Left ventricle myocardium inferior (tissue), 1 donor: ENCODE results near the gene PLD2. TPM values are rescaled to one million over a fixed set of nuclear protein-coding genes. Genes with fewer than 3 reads are reported as not detected.

Source experiments
- DNase-seq: peaks from one replicate; pipeline ENCODE4 v3.0.0-alpha.2; 2020
- H3K27ac ChIP-seq: fragments of 200-600 bp; replicated peaks from 2 replicates; pipeline ENCODE4 v1.8.0; 2021
- H3K27me3 ChIP-seq: fragments of 200-600 bp; 2 replicates; pipeline ENCODE4 v1.8.0; 2021; ENCODE audit warnings: low read depth
- H3K36me3 ChIP-seq: fragments of 200-600 bp; 2 replicates; pipeline ENCODE4 v1.8.0; 2021
- H3K4me1 ChIP-seq: fragments of 200-600 bp; 2 replicates; pipeline ENCODE4 v1.8.0; 2021
- H3K4me3 ChIP-seq: fragments of 200-600 bp; 2 replicates; pipeline ENCODE4 v1.8.0; 2021; ENCODE audit warnings: mild to moderate bottlenecking, moderate library complexity
- H3K9me3 ChIP-seq: fragments of 200-600 bp; replicated peaks from 2 replicates; pipeline ENCODE4 v1.8.0; 2021
- intact Hi-C: fragments of 100-400 bp; cut with micrococcal nuclease; formaldehyde crosslinking; loops from one replicate; pipeline ENCODE4 v1.11.0; 2022
- total RNA-seq: library from RNA; stranded (reverse); fragmentation: NEBNext Ultra II Directional; extraction: Animal tissue kit (Norgen Biotek cat#: 25700); gene quantifications from one replicate; pipeline ENCODE4 v1.2.1, GENCODE V29; 2021
- TF ChIP-seq, protein P1 (sequence below): fragments of 200-600 bp; IDR thresholded peaks from 2 replicates; pipeline ENCODE4 v1.8.0; 2021; ENCODE audit warnings: antibody characterized with exemption, mild to moderate bottlenecking, borderline replicate concordance
- donor health status: DM: no; HTN: yes; CAD: no; lungs with severe emphysema.

PLD2 gene
- total RNA-seq, 1 donor from 2014 or later: 11.2 TPM

GRCh38 chr17:4807605-4808377 is 839 bp downstream of the PLD2 start:
- DNase-seq: no peak
- Histone ChIP-seq H3K27ac (peak overlapping the region; percentile 88), H3K9me3 (no peaks in the 10 kb centered on the region), H3K27me3 (no peaks in the 10 kb centered on the region), H3K4me1 (peaks cover 53% of the 10 kb centered on the region), H3K4me3 (peak overlapping the region; percentile 88), H3K36me3 (peaks cover 14% of the 10 kb centered on the region)
- intact Hi-C loops: no loop called here
- TF ChIP-seq, protein P1, sequence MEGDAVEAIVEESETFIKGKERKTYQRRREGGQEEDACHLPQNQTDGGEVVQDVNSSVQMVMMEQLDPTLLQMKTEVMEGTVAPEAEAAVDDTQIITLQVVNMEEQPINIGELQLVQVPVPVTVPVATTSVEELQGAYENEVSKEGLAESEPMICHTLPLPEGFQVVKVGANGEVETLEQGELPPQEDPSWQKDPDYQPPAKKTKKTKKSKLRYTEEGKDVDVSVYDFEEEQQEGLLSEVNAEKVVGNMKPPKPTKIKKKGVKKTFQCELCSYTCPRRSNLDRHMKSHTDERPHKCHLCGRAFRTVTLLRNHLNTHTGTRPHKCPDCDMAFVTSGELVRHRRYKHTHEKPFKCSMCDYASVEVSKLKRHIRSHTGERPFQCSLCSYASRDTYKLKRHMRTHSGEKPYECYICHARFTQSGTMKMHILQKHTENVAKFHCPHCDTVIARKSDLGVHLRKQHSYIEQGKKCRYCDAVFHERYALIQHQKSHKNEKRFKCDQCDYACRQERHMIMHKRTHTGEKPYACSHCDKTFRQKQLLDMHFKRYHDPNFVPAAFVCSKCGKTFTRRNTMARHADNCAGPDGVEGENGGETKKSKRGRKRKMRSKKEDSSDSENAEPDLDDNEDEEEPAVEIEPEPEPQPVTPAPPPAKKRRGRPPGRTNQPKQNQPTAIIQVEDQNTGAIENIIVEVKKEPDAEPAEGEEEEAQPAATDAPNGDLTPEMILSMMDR: no peak

DNA sequence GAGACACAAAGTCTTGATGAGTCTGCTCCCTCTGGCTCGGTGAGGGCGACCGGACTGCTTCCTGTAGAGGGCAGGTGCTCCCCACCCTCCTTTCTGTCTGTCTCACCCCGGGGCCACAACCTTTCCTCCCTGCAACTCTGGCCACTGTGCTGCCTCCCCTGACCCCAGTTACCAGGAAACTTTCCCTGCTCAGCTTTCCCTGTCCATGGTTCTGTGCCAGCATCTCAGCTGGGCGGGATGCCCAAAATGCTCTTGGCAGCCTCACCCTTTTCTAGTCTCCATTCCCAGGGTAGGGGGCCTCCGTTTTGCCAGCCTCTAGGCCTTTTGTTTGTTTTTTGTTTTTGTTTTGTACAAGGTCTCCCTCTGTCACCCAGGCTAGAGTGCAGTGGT is 1.4 kb downstream of the PLD2 start:
- DNase-seq: peak; percentile 70
- Histone ChIP-seq H3K4me3 (peak overlapping the region; percentile 88), H3K9me3 (no peaks in the 10 kb centered on the region), H3K27me3 (no peaks in the 10 kb centered on the region), H3K36me3 (peaks cover 14% of the 10 kb centered on the region), H3K27ac (peak overlapping the region; percentile 88), H3K4me1 (peaks cover 56% of the 10 kb centered on the region)
- intact Hi-C loops: no loop called here
- TF ChIP-seq, protein P1: no peak

GRCh38 chr17:4810696-4811290 is 3.8 kb downstream of the PLD2 start:
- DNase-seq: peak; percentile 44
- peaks cover 56% of the 10 kb centered on the region for H3K4me1 ChIP-seq

GRCh38 chr17:4811471-4811870 is 4.5 kb downstream of the PLD2 start:
- Histone ChIP-seq H3K4me1 (peaks cover 49% of the 10 kb centered on the region), H3K9me3 (no peaks in the 10 kb centered on the region), H3K36me3 (peaks cover 35% of the 10 kb centered on the region), H3K27me3 (no peaks in the 10 kb centered on the region), H3K4me3 (no peak overlapping the region), H3K27ac (peak overlapping the region; percentile 76)
- no peak for DNase-seq
- TF ChIP-seq, protein P1: no peak
- intact Hi-C loops: no loop called here

More at GRCh38 chr17:4810696-4811290, 3.8 kb downstream of the PLD2 start:
- no peak overlapping the region for H3K4me3 ChIP-seq
- no peaks in the 10 kb centered on the region for H3K9me3 ChIP-seq
- peaks cover 28% of the 10 kb centered on the region for H3K36me3 ChIP-seq
- intact Hi-C loops: no loop called here
- H3K27me3 ChIP-seq: no peaks in the 10 kb centered on the region
- TF ChIP-seq, protein P1: no peak
- peak overlapping the region; percentile 76 for H3K27ac ChIP-seq

DNA sequence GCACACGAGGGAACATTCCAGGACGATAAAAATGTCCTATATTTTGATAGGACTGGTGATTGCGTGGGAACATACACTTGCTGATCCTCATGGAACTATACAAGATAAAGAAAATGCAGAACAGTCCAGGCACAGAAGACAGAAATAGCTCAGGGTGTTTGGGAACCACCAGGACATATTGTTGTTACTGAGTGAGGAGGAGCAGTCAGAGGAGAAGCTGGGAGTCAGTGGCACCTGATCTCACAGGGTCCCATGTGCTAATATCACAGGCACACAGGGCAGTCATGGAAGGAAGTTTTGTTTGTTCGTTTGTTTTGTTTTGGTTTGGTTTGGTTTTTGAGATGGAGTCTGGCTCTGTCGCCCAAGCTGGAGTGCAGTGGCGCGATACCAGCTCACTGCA is 5.7 kb downstream of the PLD2 start:
- H3K27me3 ChIP-seq: no peaks in the 10 kb centered on the region
- H3K4me3 ChIP-seq: no peak overlapping the region
- peaks cover 41% of the 10 kb centered on the region for H3K4me1 ChIP-seq
- intact Hi-C loops: no loop called here
- H3K27ac ChIP-seq: peak overlapping the region; percentile 76
- no peaks in the 10 kb centered on the region for H3K9me3 ChIP-seq
- peaks cover 47% of the 10 kb centered on the region for H3K36me3 ChIP-seq
- TF ChIP-seq, protein P1: no peak
- DNase-seq: no peak
